ENCODE measurements around the gene C10orf90.

The C10orf90 gene

GRCh38 chr10:126455766-126456405 is 214.6 kb downstream of the C10orf90 start:
- no peak for DNase-seq

- no peak for DNase-seq
Observed at GRCh38 chr10:126455036-126455765, 215.3 kb downstream of the C10orf90 start.

GRCh38 chr10:126454045-126454751 is 216.3 kb downstream of the C10orf90 start:
- DNase-seq = no peak

- DNase-seq = no peak
Observed at GRCh38 chr10:126452245-126452644, 218.2 kb downstream of the C10orf90 start.

GRCh38 chr10:126448091-126448490 is 222.4 kb downstream of the C10orf90 start:
- DNase-seq = no peak

- DNase-seq = no peak
Observed at GRCh38 chr10:126439942-126440341, 230.6 kb downstream of the C10orf90 start.

GRCh38 chr10:126438407-126438783 is 232.1 kb downstream of the C10orf90 start:
- no peak for DNase-seq

GRCh38 chr10:126437635-126438406 is 232.7 kb downstream of the C10orf90 start:
- no peak for DNase-seq

- DNase-seq = no peak
Observed at GRCh38 chr10:126434235-126434634, 236.3 kb downstream of the C10orf90 start.

GRCh38 chr10:126433351-126433750 is 237.1 kb downstream of the C10orf90 start:
- DNase-seq = no peak

GRCh38 chr10:126432507-126432906 is 238.0 kb downstream of the C10orf90 start:
- DNase-seq = no peak

GRCh38 chr10:126431816-126432215 is 238.7 kb downstream of the C10orf90 start:
- DNase-seq = no peak

GRCh38 chr10:126430512-126430911 is 240.0 kb downstream of the C10orf90 start:
- no peak for DNase-seq

- DNase-seq = no peak
Observed at GRCh38 chr10:126429275-126429674, 241.2 kb downstream of the C10orf90 start.

GRCh38 chr10:126425489-126426065 is 244.9 kb downstream of the C10orf90 start:
- no peak for DNase-seq

GRCh38 chr10:126425032-126425431 is 245.5 kb downstream of the C10orf90 start:
- no peak for DNase-seq

- DNase-seq = no peak
Observed at GRCh38 chr10:126423732-126424491, 246.6 kb downstream of the C10orf90 start.

- no peak for DNase-seq
Observed at GRCh38 chr10:126422567-126422966, 247.9 kb downstream of the C10orf90 start.

GRCh38 chr10:126421756-126422256 is 248.7 kb downstream of the C10orf90 start:
- DNase-seq = no peak

- DNase-seq = no peak
Observed at GRCh38 chr10:126420567-126421300, 249.8 kb downstream of the C10orf90 start.

GRCh38 chr10:126417220-126417825 is 253.2 kb downstream of the C10orf90 start:
- no peak for DNase-seq

All from stimulated activated CD4-positive, alpha-beta T cell treated with anti-CD3 and anti-CD28 coated beads, Interleukin-4, amount 100 ng/mL, for 1 hour (primary cell).